Fibroblast of the aortic adventitia (primary cell): Measurements from ENCODE around the gene TTC39C. TPM values are rescaled to one million over a fixed set of nuclear protein-coding genes. Genes with fewer than 3 reads are reported as not detected.

Experiments used
- DNase-seq: peaks from one replicate; pipeline ENCODE4 v3.0.0-alpha.2; 2010; ENCODE audit warnings: low read depth
- H3K4me3 ChIP-seq: 2 replicates; pipeline ENCODE4 v1.5.1; 2011; ENCODE audit warnings: low read depth, mild to moderate bottlenecking, control low read depth, low read length, moderate library complexity
- CTCF ChIP-seq: IDR thresholded peaks from 2 replicates; pipeline ENCODE4 v1.5.1; 2011; ENCODE audit warnings: mild to moderate bottlenecking, low read length, control low read depth, inconsistent platforms; ENCODE audit not compliant: insufficient read depth
- total RNA-seq: library from RNA; depleted of rRNA; stranded (reverse); fragments of >200 nt; gene quantifications from 2 replicates; pipeline ENCODE4 v1.2.3, GENCODE V29; 2012; ENCODE audit warnings: low replicate concordance

Gene TTC39C
- total RNA-seq, 1 donor: 51.8 TPM

GRCh38 chr18:24090876-24091275, 76.3 kb downstream of the TTC39C start:
- no peak for DNase-seq
- no peak for TF ChIP-seq CTCF
- no peak overlapping the region for H3K4me3 ChIP-seq

GRCh38 chr18:24094561-24094960, 80.0 kb downstream of the TTC39C start:
- H3K4me3 ChIP-seq: no peak overlapping the region
- DNase-seq: peak; percentile 19
- no peak for TF ChIP-seq CTCF

- TF ChIP-seq CTCF: no peak
- no peak for DNase-seq
- H3K4me3 ChIP-seq: no peak overlapping the region
These were observed 81.4 kb downstream of the TTC39C start for GRCh38 chr18:24095976-24096375.

DNA sequence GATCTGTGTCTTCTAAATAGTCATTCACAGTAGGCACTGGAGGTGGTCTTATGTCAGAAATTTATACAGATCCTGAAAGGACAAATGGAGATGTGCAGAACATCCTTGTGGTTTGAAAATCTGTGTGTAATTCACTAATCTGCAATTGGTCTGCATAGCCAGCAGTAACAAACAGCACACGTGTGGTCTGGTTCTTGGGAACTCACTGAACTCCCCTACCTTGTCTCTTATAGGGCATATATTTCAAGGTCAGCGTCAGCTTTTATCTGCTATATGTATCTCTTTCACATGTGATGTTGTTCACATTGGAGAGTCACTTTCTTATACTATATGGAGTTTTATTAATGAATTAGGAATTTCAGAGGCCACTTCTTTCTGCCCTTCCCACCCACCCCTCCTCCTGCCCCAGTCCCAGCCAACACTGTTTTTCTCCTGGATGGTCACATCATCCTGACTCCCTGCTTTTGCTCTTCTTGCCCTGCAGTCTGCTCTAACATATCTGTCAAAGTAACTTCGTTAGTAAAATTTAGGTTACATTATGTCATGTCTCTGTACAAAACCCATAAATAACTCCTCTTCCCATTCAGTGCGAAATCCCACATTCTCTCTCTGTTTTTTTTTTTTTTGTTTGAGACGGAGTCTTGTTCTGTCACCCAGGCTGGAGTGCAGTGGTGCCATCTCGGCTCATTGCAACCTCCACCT, 88.9 kb downstream of the TTC39C start:
- no peak overlapping the region for H3K4me3 ChIP-seq
- TF ChIP-seq CTCF: no peak
- DNase-seq: peak; percentile 17

- DNase-seq: no peak
- H3K4me3 ChIP-seq: no peak overlapping the region
- TF ChIP-seq CTCF: no peak
These were observed 89.9 kb downstream of the TTC39C start for GRCh38 chr18:24104486-24104885.

GRCh38 chr18:24108641-24109040, 94.1 kb downstream of the TTC39C start:
- no peak for DNase-seq
- no peak for TF ChIP-seq CTCF
- no peak overlapping the region for H3K4me3 ChIP-seq

GRCh38 chr18:24111936-24112335, 97.4 kb downstream of the TTC39C start:
- no peak overlapping the region for H3K4me3 ChIP-seq
- no peak for TF ChIP-seq CTCF
- no peak for DNase-seq
